ENCODE data around the gene PCSK6. TPM values are rescaled to one million over a fixed set of nuclear protein-coding genes. Genes with fewer than 3 reads are reported as not detected.

Gene PCSK6
- total RNA-seq, 2 experiments from 2014 or later = 0.57 TPM; not detected in 1

DNA sequence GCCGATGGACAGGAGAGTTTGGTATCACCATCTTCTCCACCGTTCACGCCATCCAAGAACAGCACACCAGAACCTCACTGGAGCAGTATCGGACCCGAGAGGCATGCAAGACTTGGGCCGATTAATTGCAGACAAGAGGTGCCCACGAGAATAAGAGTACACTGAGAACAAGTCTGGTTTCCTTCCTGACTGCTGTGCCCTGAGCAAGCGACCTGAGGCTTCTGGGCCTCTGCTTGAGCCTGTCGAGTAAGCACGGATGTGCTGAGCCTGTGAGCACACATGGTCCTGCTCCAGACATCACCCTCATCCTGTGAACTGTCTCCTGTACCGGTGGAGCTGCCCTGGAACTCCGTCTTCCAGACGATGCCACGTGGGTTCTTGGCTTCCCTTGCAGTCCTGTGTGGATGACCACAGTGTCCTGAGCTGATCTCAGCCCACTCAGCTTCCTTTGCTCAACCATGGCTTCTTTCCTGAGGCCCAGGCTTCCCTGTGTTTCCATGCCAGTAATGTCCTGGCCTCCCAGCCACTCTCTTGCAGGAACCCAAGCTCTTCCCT is 160.1 kb downstream of the PCSK6 start:
- TF ChIP-seq, protein P1, sequence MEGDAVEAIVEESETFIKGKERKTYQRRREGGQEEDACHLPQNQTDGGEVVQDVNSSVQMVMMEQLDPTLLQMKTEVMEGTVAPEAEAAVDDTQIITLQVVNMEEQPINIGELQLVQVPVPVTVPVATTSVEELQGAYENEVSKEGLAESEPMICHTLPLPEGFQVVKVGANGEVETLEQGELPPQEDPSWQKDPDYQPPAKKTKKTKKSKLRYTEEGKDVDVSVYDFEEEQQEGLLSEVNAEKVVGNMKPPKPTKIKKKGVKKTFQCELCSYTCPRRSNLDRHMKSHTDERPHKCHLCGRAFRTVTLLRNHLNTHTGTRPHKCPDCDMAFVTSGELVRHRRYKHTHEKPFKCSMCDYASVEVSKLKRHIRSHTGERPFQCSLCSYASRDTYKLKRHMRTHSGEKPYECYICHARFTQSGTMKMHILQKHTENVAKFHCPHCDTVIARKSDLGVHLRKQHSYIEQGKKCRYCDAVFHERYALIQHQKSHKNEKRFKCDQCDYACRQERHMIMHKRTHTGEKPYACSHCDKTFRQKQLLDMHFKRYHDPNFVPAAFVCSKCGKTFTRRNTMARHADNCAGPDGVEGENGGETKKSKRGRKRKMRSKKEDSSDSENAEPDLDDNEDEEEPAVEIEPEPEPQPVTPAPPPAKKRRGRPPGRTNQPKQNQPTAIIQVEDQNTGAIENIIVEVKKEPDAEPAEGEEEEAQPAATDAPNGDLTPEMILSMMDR (conservative IDR thresholded peaks at IDR 0.05; ENCODE audit: low read length) = no peak
- no peak for TF ChIP-seq EZH2phosphoT487 (IDR thresholded peaks at IDR 0.05; ENCODE audit: borderline replicate concordance, low read depth, low read length)
- Histone ChIP-seq H4K20me1 (ENCODE audit: insufficient read depth, low read length) (no peaks in the 10 kb centered on the region), H3K36me3 (ENCODE audit: insufficient read depth, low read length) (no peaks in the 10 kb centered on the region), H3K4me2 (ENCODE audit: low read length) (no peak overlapping the region), H3K9me2 (ENCODE audit: insufficient read depth, low read length) (no peaks in the 10 kb centered on the region), H3K4me1 (ENCODE audit: insufficient read depth, low read length, poor library complexity, severe bottlenecking) (peaks cover 1% of the 10 kb centered on the region), H3K4me3 (ENCODE audit: low read depth, low read length, poor library complexity, severe bottlenecking) (no peak overlapping the region), H3K9me3 (ENCODE audit: low read length) (peaks cover 12% of the 10 kb centered on the region), H3K79me2 (ENCODE audit: insufficient read depth, low read depth, low read length) (no peaks in the 10 kb centered on the region), H3K27ac (ENCODE audit: low read depth, low read length, poor library complexity, severe bottlenecking) (no peak overlapping the region), H2AFZ (ENCODE audit: low read length) (no peak overlapping the region)
- CTCF ChIA-PET (ENCODE audit: unreplicated experiment) = no interaction called here
- POLR2A ChIA-PET = no interaction called here
- DNase-seq (ENCODE audit: low spot score) = no peak
- intact Hi-C loops (cut with micrococcal nuclease; ENCODE audit: unreplicated experiment) = no loop called here
- no TSS peak for BruUV-seq (replicated peaks)

DNA sequence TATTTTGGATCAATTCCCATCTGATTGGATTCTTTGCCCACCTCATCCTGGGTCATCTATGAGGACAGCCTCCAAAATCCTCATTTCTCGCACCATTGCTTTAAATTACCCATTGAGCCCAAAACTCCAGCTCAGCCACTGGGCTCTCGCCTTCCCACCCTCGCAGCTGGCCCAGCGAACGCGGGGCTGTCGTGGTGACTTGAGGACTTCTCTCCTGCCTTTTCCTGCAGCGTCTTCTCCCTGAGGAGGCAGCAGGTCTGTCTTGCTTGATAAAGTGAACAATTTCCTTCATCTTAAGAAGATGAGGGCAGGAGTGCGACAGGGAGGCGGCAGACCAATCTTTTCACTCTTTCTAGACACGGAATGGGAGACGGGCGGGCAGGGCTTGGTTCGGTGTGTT is 161.5 kb downstream of the PCSK6 start:
- CTCF ChIA-PET (ENCODE audit: unreplicated experiment) = no interaction called here
- Histone ChIP-seq H3K36me3 (ENCODE audit: insufficient read depth, low read length) (no peaks in the 10 kb centered on the region), H3K79me2 (ENCODE audit: insufficient read depth, low read depth, low read length) (no peaks in the 10 kb centered on the region), H2AFZ (ENCODE audit: low read length) (no peak overlapping the region), H3K4me1 (ENCODE audit: insufficient read depth, low read length, poor library complexity, severe bottlenecking) (no peaks in the 10 kb centered on the region), H3K4me2 (ENCODE audit: low read length) (no peak overlapping the region), H3K9me3 (ENCODE audit: low read length) (peaks cover 6% of the 10 kb centered on the region), H3K4me3 (ENCODE audit: low read depth, low read length, poor library complexity, severe bottlenecking) (no peak overlapping the region), H4K20me1 (ENCODE audit: insufficient read depth, low read length) (no peaks in the 10 kb centered on the region), H3K27ac (ENCODE audit: low read depth, low read length, poor library complexity, severe bottlenecking) (no peak overlapping the region), H3K9me2 (ENCODE audit: insufficient read depth, low read length) (no peaks in the 10 kb centered on the region)
- DNase-seq (ENCODE audit: low spot score) = no peak
- POLR2A ChIA-PET = no interaction called here
- intact Hi-C loops (cut with micrococcal nuclease; ENCODE audit: unreplicated experiment) = no loop called here
- BruUV-seq (replicated peaks) = no TSS peak
- TF ChIP-seq, protein P1 (conservative IDR thresholded peaks at IDR 0.05; ENCODE audit: low read length) = no peak
- TF ChIP-seq EZH2phosphoT487 (IDR thresholded peaks at IDR 0.05; ENCODE audit: borderline replicate concordance, low read depth, low read length) = no peak

DNA sequence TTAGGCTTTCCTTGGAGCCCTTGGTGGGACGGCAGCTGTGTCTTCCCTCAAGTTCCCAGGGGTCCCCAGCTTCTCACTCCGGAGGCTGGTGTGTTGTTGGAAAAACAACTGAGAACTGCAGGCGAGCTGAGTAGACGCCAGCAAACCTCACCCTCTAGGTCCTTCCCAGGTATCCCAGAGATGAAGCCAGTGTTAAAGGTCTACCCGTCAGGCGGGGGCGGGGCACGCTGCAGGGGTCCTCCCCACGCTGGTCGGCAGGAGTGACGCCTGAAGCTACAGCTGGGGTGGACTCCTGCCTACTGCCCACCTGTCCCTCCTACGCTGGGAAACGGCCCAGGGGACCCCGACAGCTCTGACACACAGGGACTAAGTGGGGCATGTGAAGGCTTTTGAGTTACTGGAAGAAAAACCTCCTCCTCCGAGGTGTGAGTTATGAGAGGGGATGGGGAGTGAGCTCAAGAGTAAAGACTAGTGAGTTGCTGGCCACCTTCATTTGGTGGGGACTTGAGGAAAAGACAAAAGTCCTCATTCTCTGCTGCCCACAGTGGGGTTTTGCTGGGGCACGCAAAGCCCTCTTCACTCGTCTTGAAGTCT is 162.3 kb downstream of the PCSK6 start:
- Histone ChIP-seq H2AFZ (ENCODE audit: low read length) (no peak overlapping the region), H3K9me3 (ENCODE audit: low read length) (no peaks in the 10 kb centered on the region), H3K9me2 (ENCODE audit: insufficient read depth, low read length) (no peaks in the 10 kb centered on the region), H4K20me1 (ENCODE audit: insufficient read depth, low read length) (no peaks in the 10 kb centered on the region), H3K4me1 (ENCODE audit: insufficient read depth, low read length, poor library complexity, severe bottlenecking) (no peaks in the 10 kb centered on the region), H3K4me2 (ENCODE audit: low read length) (no peak overlapping the region), H3K4me3 (ENCODE audit: low read depth, low read length, poor library complexity, severe bottlenecking) (no peak overlapping the region), H3K36me3 (ENCODE audit: insufficient read depth, low read length) (no peaks in the 10 kb centered on the region), H3K27ac (ENCODE audit: low read depth, low read length, poor library complexity, severe bottlenecking) (no peak overlapping the region), H3K79me2 (ENCODE audit: insufficient read depth, low read depth, low read length) (no peaks in the 10 kb centered on the region)
- no TSS peak for BruUV-seq (replicated peaks)
- ChIA-PET CTCF (ENCODE audit: unreplicated experiment) (no interaction called here), POLR2A (interaction anchor here (0.6 kb wide), 2 partner anchors 219 to 1774 kb away, joined by 3 read pairs; no protein-coding TSS in a partner anchor)
- intact Hi-C loops (cut with micrococcal nuclease; ENCODE audit: unreplicated experiment) = no loop called here
- DNase-seq (ENCODE audit: low spot score) = no peak
- TF ChIP-seq, protein P1 (conservative IDR thresholded peaks at IDR 0.05; ENCODE audit: low read length) = no peak
- no peak for TF ChIP-seq EZH2phosphoT487 (IDR thresholded peaks at IDR 0.05; ENCODE audit: borderline replicate concordance, low read depth, low read length)
